Smooth muscle cell (in vitro differentiated cells): Measurements from ENCODE around the gene IER3. TPM values are rescaled to one million over a fixed set of nuclear protein-coding genes. Genes with fewer than 3 reads are reported as not detected.
"Not testable (repeated sequence)": the region's sequence is repeated elsewhere in the genome, so short reads cannot be mapped to it uniquely, and the experiment has no call there.

Experiments
- DNase-seq: peaks from one replicate; lab custom pipeline; 2025; ENCODE audit not compliant: unreplicated experiment; lab: John Stamatoyannopoulos, UW
- H2AFZ ChIP-seq: fragments of 200-600 bp; sonication (generic); 2 replicates; pipeline ENCODE4 v1.6.0; 2016; ENCODE audit warnings: antibody characterized with exemption, low read depth, mild to moderate bottlenecking
- H3F3A ChIP-seq: fragments of 200-600 bp; sonication (generic); 2 replicates; pipeline ENCODE4 v1.6.0; 2017; ENCODE audit warnings: antibody characterized with exemption, low read depth
- H3K27ac ChIP-seq: fragments of 200-600 bp; sonication (generic); 2 replicates; pipeline ENCODE4 v1.5.1; 2016; ENCODE audit warnings: low read depth, mild to moderate bottlenecking
- H3K27me3 ChIP-seq: fragments of 200-600 bp; sonication (generic); 2 replicates; pipeline ENCODE4 v1.6.1; 2016; ENCODE audit warnings: low read depth, mild to moderate bottlenecking
- H3K36me3 ChIP-seq: fragments of 200-600 bp; sonication (generic); 2 replicates; pipeline ENCODE4 v1.5.1; 2016; ENCODE audit warnings: low read depth
- H3K4me1 ChIP-seq: fragments of 200-600 bp; sonication (generic); 2 replicates; pipeline ENCODE4 v1.5.1; 2016; ENCODE audit warnings: low read depth
- H3K4me2 ChIP-seq: fragments of 200-600 bp; sonication (generic); 2 replicates; pipeline ENCODE4 v1.6.0; 2016; ENCODE audit warnings: mild to moderate bottlenecking
- H3K4me3 ChIP-seq: fragments of 200-600 bp; sonication (generic); 2 replicates; pipeline ENCODE4 v1.5.1; 2016; ENCODE audit warnings: mild to moderate bottlenecking
- H3K79me2 ChIP-seq: fragments of 200-600 bp; sonication (generic); 2 replicates; pipeline ENCODE4 v1.6.0; 2016; ENCODE audit warnings: low read depth, mild to moderate bottlenecking
- H3K9ac ChIP-seq: fragments of 200-600 bp; sonication (generic); 2 replicates; pipeline ENCODE4 v1.6.0; 2016; ENCODE audit warnings: low read depth
- H3K9me3 ChIP-seq: fragments of 200-600 bp; sonication (generic); replicated peaks from 2 replicates; pipeline ENCODE4 v1.5.1; 2016; ENCODE audit warnings: low read depth
- H4K20me1 ChIP-seq: fragments of 200-600 bp; sonication (generic); 2 replicates; pipeline ENCODE4 v1.6.0; 2016; ENCODE audit warnings: low read depth
- CTCF ChIP-seq: fragments of 200-600 bp; sonication (generic); IDR thresholded peaks from 2 replicates; pipeline ENCODE4 v1.5.1; 2017; ENCODE audit warnings: borderline replicate concordance, mild to moderate bottlenecking, antibody characterized with exemption; ENCODE audit not compliant: insufficient read depth, poor library complexity, severe bottlenecking
- WGBS: methylation state at CpG from one replicate; pipeline ENCODE4 v1.1.7; 2016; ENCODE audit warnings: low lambda C conversion rate; 5-methylcytosine and 5-hydroxymethylcytosine counted together
- polyA plus RNA-seq: library from polyadenylated mRNA; unstranded; fragments of >200 nt; fragmentation: Nextera tagmentation; extraction: Ambion mirVana; gene quantifications from 2 replicates; pipeline ENCODE4 v1.2.1, GENCODE V29; 2016
- total RNA-seq: library from RNA; depleted of rRNA; stranded (reverse); fragments of >200 nt; gene quantifications from 2 replicates; pipeline ENCODE4 v1.2.3, GENCODE V29; 2014

Gene IER3
- total and polyA plus RNA-seq, 2 experiments from 2014 or later, result 736 to 811 TPM

- Histone ChIP-seq H3K27me3 (no peaks in the 10 kb centered on the region), H3K36me3 (no peaks in the 10 kb centered on the region), H3K79me2 (peaks cover 58% of the 10 kb centered on the region), H2AFZ (no peak overlapping the region), H3F3A (peaks cover 58% of the 10 kb centered on the region), H3K4me2 (peak overlapping the region; percentile 84), H3K4me1 (peaks cover 27% of the 10 kb centered on the region), H4K20me1 (peaks cover 59% of the 10 kb centered on the region), H3K4me3 (peak overlapping the region; percentile 83), H3K9ac (peak overlapping the region; percentile 92), H3K27ac (peak overlapping the region; percentile 89), H3K9me3 (no peaks in the 10 kb centered on the region)
- WGBS, result 14% methylated on average over 27 of the region's 27 CpGs
- DNase-seq, result peak; percentile 72
- peak; percentile 97 for TF ChIP-seq CTCF
Observed at GRCh38 chr6:30722280-30723112, 21.9 kb downstream of the IER3 start.

DNA sequence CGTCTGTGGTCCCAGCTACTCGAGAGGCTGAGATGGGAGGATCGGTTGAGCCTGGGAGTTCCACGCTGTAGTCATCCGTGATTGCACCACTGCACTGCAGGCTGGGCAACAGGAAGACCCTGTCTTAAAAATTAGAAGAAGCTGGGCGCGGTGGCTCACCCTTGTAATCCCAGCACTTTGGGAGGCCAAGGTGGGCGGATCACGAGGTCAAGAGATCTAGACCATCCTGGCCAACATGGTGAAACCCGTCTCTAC lies 22.4 kb downstream of the IER3 start:
- H2AFZ ChIP-seq, H3K36me3 ChIP-seq, H3K27me3 ChIP-seq, H3K9me3 ChIP-seq, DNase-seq: not testable (repeated sequence)
- peaks cover 53% of the 10 kb centered on the region for H3F3A ChIP-seq
- peak overlapping the region; percentile 92 for H3K9ac ChIP-seq
- peak overlapping the region; percentile 89 for H3K27ac ChIP-seq
- peak overlapping the region; percentile 84 for H3K4me2 ChIP-seq
- WGBS, result 1% methylated on average over 10 of the region's 10 CpGs
- peaks cover 57% of the 10 kb centered on the region for H4K20me1 ChIP-seq
- peaks cover 58% of the 10 kb centered on the region for H3K79me2 ChIP-seq
- H3K4me3 ChIP-seq, result peak overlapping the region; percentile 83
- peaks cover 27% of the 10 kb centered on the region for H3K4me1 ChIP-seq

DNA sequence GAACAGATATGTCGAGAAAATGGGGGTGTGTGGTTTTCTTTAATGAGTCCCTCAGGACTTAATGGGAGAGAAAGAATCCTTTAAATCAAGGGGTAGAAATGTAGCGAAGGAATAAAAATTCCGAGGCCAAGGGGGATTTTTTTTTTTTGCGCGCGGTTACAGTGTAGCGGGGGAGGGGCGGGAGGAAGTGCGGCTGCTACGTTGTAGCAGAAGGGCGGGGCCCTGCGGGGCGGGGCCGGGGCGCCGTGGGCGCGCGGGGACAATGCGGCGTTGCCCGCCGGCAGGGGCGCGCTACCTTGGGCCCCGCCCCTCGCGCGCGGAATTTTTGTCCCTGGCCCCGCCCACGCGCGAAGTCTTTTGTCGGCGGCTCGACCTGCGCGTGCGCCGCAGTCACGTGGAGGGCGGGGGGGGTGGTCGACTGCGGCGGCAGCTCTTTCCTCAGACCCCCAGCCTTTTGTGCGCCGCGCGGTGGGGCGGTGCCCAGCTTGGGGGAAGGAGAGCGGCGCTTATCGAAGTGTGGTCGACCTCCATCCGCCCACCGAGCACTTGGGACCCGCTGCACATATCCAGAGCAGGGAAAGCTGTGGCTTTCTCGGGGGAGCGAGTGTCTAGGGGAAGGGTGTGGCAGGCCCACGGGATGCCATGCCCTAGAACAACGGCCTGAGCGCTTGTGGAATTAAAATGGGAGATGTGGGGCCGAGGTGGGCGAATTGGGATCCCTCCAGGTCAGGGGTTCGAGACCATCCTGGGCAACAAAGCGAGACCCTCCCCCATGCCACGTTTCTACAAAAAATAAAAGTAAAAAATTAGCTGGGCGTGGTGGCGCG lies 22.9 kb downstream of the IER3 start:
- Histone ChIP-seq H3K4me1 (peaks cover 30% of the 10 kb centered on the region), H3K9me3 (no peaks in the 10 kb centered on the region), H3K4me2 (peak overlapping the region; percentile 84), H3K36me3 (no peaks in the 10 kb centered on the region), H4K20me1 (peaks cover 51% of the 10 kb centered on the region), H3K27ac (peak overlapping the region; percentile 93), H3K27me3 (no peaks in the 10 kb centered on the region), H3K4me3 (peak overlapping the region; percentile 83), H3F3A (peaks cover 47% of the 10 kb centered on the region), H2AFZ (no peak overlapping the region), H3K79me2 (peaks cover 63% of the 10 kb centered on the region), H3K9ac (peak overlapping the region; percentile 92)
- WGBS, result 3% methylated on average over 34 of the region's 71 CpGs
- peak; percentile 42 for TF ChIP-seq CTCF
- DNase-seq, result peak; percentile 81

DNA sequence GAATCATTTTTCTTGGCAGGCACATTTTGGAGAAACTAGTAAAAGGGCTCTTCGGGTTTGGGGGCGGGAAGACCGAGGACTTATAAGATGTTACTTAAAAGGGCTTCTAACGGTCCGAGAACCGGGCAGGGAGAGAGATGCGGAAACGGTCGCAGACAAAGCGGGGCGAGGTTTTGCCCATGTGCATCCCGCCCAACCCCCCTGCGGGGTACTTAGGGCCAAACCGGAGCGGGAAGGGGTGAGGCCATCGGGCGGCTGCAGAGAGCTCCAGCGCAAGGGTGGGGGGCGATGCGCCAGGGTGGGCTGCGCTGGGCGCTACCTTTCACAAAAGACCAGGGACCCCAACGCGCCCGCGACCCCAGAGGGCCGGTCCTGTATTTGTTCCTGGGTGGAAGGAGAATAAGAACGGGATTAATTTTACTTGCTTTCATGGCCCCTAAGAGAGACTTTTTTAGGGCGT lies 23.6 kb downstream of the IER3 start:
- no peak for TF ChIP-seq CTCF
- no peak for DNase-seq
- 0% methylated on average over 18 of the region's 29 CpGs for WGBS
- no peaks in the 10 kb centered on the region for H3K27me3 ChIP-seq
- H2AFZ ChIP-seq, result no peak overlapping the region
- peaks cover 36% of the 10 kb centered on the region for H3K4me1 ChIP-seq
- H3K9ac ChIP-seq, result peak overlapping the region; percentile 80
- peak overlapping the region; percentile 83 for H3K4me3 ChIP-seq
- H3K36me3 ChIP-seq, result no peaks in the 10 kb centered on the region
- no peaks in the 10 kb centered on the region for H3K9me3 ChIP-seq
- peaks cover 46% of the 10 kb centered on the region for H4K20me1 ChIP-seq
- H3K4me2 ChIP-seq, result peak overlapping the region; percentile 84
- peaks cover 43% of the 10 kb centered on the region for H3F3A ChIP-seq
- H3K79me2 ChIP-seq, result peaks cover 67% of the 10 kb centered on the region
- peak overlapping the region; percentile 93 for H3K27ac ChIP-seq
